Prostate gland (tissue), 2 donors: ENCODE measurements around the gene DHRS2. TPM values are rescaled to one million over a fixed set of nuclear protein-coding genes. Genes with fewer than 3 reads are reported as not detected.
A peak's percentile ranks its signal among the peaks of the same experiment; 100 is the strongest.
"Not testable (repeated sequence)": the region's sequence is repeated elsewhere in the genome, so short reads cannot be mapped to it uniquely, and the experiment has no call there.

Experiments
- DNase-seq: peaks from one replicate; pipeline ENCODE4 v3.0.0-alpha.2; 2019; ENCODE audit warnings: low spot score
- H3K27ac ChIP-seq, 2 donors: fragments of 200-600 bp; sonication (generic); 2 replicates each; pipeline ENCODE4 v1.5.1; 2017 to 2019
- H3K27me3 ChIP-seq: fragments of 200-600 bp; sonication (generic); replicated peaks from 2 replicates; pipeline ENCODE4 v1.5.1; 2019; ENCODE audit not compliant: insufficient read depth
- H3K36me3 ChIP-seq, 2 donors: fragments of 200-600 bp; sonication (generic); 1 replicate in 1 of 2; 2 replicates in 1 of 2; pipeline versions ENCODE4 v1.5.1 to v1.8.1; 2017 to 2019
- H3K4me1 ChIP-seq: fragments of 200-600 bp; sonication (generic); replicated peaks from 2 replicates; pipeline ENCODE4 v1.5.1; 2019
- H3K4me3 ChIP-seq, 2 donors: fragments of 200-600 bp; sonication (generic); 2 replicates each; pipeline ENCODE4 v1.5.1; 2017 to 2019
- H3K9me3 ChIP-seq: fragments of 200-600 bp; sonication (generic); 2 replicates; pipeline ENCODE4 v1.5.1; 2017
- CTCF ChIP-seq, 4 experiments: fragments of 200-600 bp in 2 of 4; fragments of 450-650 bp in 2 of 4; sonication (generic) in 2 of 4; IDR thresholded peaks; 1 replicate in 3 of 4; 2 replicates in 1 of 4; pipeline ENCODE4 v1.5.1; 2016 to 2019; ENCODE audit warnings: antibody characterized with exemption in 4 of 4, mild to moderate bottlenecking in 2 of 4, moderate library complexity in 2 of 4
- POLR2A ChIP-seq: fragments of 450-650 bp; IDR thresholded peaks from one replicate; pipeline ENCODE4 v1.6.1; 2016; ENCODE audit warnings: antibody characterized with exemption, mild to moderate bottlenecking
- POLR2AphosphoS5 ChIP-seq: sonication (generic); formaldehyde crosslinking; IDR thresholded peaks from one replicate; pipeline ENCODE4 v1.6.1; 2017; ENCODE audit warnings: antibody characterized with exemption
- WGBS: methylation state at CpG from one replicate; pipeline ENCODE4 v1.1.5; 2018; 5-methylcytosine and 5-hydroxymethylcytosine counted together
- intact Hi-C: fragments of 100-400 bp; cut with DNase I; formaldehyde crosslinking; loops from one replicate; pipeline ENCODE4 v1.14.2; 2022
- total RNA-seq, 2 donors: library from RNA; depleted of rRNA; stranded (reverse); fragments of >200 nt; gene quantifications; one replicate each; pipeline ENCODE4 v1.1.0, GENCODE V29; 2016

The DHRS2 gene
- total RNA-seq, 2 donors from 2014 or later, result 1.2 to 5.9 TPM

- no peaks in the 10 kb centered on the region for H3K36me3 ChIP-seq
- H3K4me3 ChIP-seq, result no peak overlapping the region
- H3K9me3 ChIP-seq, result no peaks in the 10 kb centered on the region
- WGBS, result 19% methylated on average over 8 of the region's 8 CpGs
- H3K27me3 ChIP-seq, result no peaks in the 10 kb centered on the region
- intact Hi-C loops, result loop anchor here (1.0 to 5.0 kb wide), 4 partner anchors 93 to 320 kb away; partner anchors contain the start of gene DHRS4
- TF ChIP-seq POLR2A (no peak), POLR2AphosphoS5 (peak; percentile 54), CTCF (IDR thresholded peaks at IDR 0.05) (peak; percentile 88 to 97 (median 94))
- H3K27ac ChIP-seq, result no peak overlapping the region
- peak; percentile 76 for DNase-seq
- H3K4me1 ChIP-seq, result no peaks in the 10 kb centered on the region
Observed at GRCh38 chr14:23631702-23632460, 4.3 kb upstream of the DHRS2 start.

- no peak for TF ChIP-seq POLR2AphosphoS5
- H3K9me3 ChIP-seq, result no peaks in the 10 kb centered on the region
- H3K4me3 ChIP-seq, result no peak overlapping the region
- no peak for DNase-seq
- no peaks in the 10 kb centered on the region for H3K4me1 ChIP-seq
- intact Hi-C loops, result loop anchor here (1.0 to 5.0 kb wide), 3 partner anchors 93 to 320 kb away; partner anchors contain the start of gene DHRS4
- H3K36me3 ChIP-seq, result no peaks in the 10 kb centered on the region
- WGBS, result 37% methylated on average over 4 of the region's 4 CpGs
- H3K27me3 ChIP-seq, result no peaks in the 10 kb centered on the region
- no peak overlapping the region for H3K27ac ChIP-seq
Observed at GRCh38 chr14:23632461-23633159, 3.6 kb upstream of the DHRS2 start.

- WGBS, result 70% methylated on average over 4 of the region's 4 CpGs
- Histone ChIP-seq H3K4me1 (no peaks in the 10 kb centered on the region), H3K27ac (no peak overlapping the region), H3K27me3 (no peaks in the 10 kb centered on the region), H3K9me3 (no peaks in the 10 kb centered on the region), H3K4me3 (no peak overlapping the region), H3K36me3 (no peaks in the 10 kb centered on the region)
- DNase-seq, result no peak
- intact Hi-C loops, result loop anchor here (5.0 kb wide), 2 partner anchors 299 to 319 kb away; partner anchors contain the start of gene DHRS4
- TF ChIP-seq POLR2AphosphoS5 (no peak), CTCF (IDR thresholded peaks at IDR 0.05) (no peak), POLR2A (no peak)
Observed at GRCh38 chr14:23633160-23633701, 2.9 kb upstream of the DHRS2 start.

- WGBS, result 84% methylated on average over 5 of the region's 5 CpGs
- not testable (repeated sequence) for DNase-seq, H3K9me3 ChIP-seq, H3K27me3 ChIP-seq, H3K4me1 ChIP-seq, H3K4me3 ChIP-seq, H3K27ac ChIP-seq, H3K36me3 ChIP-seq
- intact Hi-C loops, result loop anchor here (5.0 kb wide), 2 partner anchors 297 to 317 kb away; partner anchors contain the start of gene DHRS4
Observed at GRCh38 chr14:23634698-23635412, 1.3 kb upstream of the DHRS2 start.

GRCh38 chr14:23637312-23637654 is 1.1 kb downstream of the DHRS2 start:
- 98% methylated on average over 4 of the region's 4 CpGs for WGBS
- DNase-seq, H3K27me3 ChIP-seq, H3K36me3 ChIP-seq, H3K9me3 ChIP-seq, H3K27ac ChIP-seq, intact Hi-C loops, H3K4me3 ChIP-seq, H3K4me1 ChIP-seq: not testable (repeated sequence)

- H3K27ac ChIP-seq, H3K27me3 ChIP-seq, intact Hi-C loops, H3K4me1 ChIP-seq, H3K4me3 ChIP-seq, DNase-seq, H3K9me3 ChIP-seq, H3K36me3 ChIP-seq: not testable (repeated sequence)
- WGBS, result 93% methylated on average over 17 of the region's 17 CpGs
Observed at GRCh38 chr14:23637655-23638413, 1.7 kb downstream of the DHRS2 start.
